Measurements from ENCODE around the gene GPAM. TPM values are rescaled to one million over a fixed set of nuclear protein-coding genes. Genes with fewer than 3 reads are reported as not detected.
A peak's percentile ranks its signal among the peaks of the same experiment; 100 is the strongest.

GPAM gene
- polyA plus RNA-seq, 3 donors: 0.37 to 1.3 (median 0.59) TPM

- no peaks in the 10 kb centered on the region for H3K4me1 ChIP-seq (ENCODE audit: control insufficient read depth in 1 of 2, insufficient read depth in 2 of 2, low read length in 2 of 2)
- no peaks in the 10 kb centered on the region for H3K4me1 Mint-ChIP-seq
- intact Hi-C loops (cut with micrococcal nuclease): no loop called here
- no peaks in the 10 kb centered on the region for H3K79me2 ChIP-seq (ENCODE audit: insufficient read depth, low read length)
- no peak for DNase-seq
- H3K4me3 ChIP-seq (replicated peaks in 1 of 3; ENCODE audit: low read depth in 2 of 3, low read length in 3 of 3): no peak overlapping the region
- TF ChIP-seq CTCF (IDR thresholded peaks at IDR 0.05): no peak
- no peaks in the 10 kb centered on the region for H3K36me3 ChIP-seq (replicated peaks in 1 of 2; ENCODE audit: control insufficient read depth in 1 of 2, insufficient read depth in 2 of 2, low read length in 2 of 2)
- WGBS (ENCODE audit: insufficient coverage): no CpG with 5 or more reads among the region's 3 CpGs
- no peaks in the 10 kb centered on the region for H4K20me1 ChIP-seq (ENCODE audit: insufficient read depth, low read length)
- peaks cover 18 to 34% of the 10 kb centered on the region in 2 donors for H3K9me3 ChIP-seq (replicated peaks in 1 of 2; ENCODE audit: control insufficient read depth in 1 of 2, insufficient read depth in 1 of 2, low read length in 2 of 2)
- peaks cover 55 to 79% (median 71%) of the 10 kb centered on the region in 3 donors for H3K27me3 Mint-ChIP-seq (ENCODE audit: low read depth in 3 of 3)
- H3K36me3 Mint-ChIP-seq: no peaks in the 10 kb centered on the region
- no peak overlapping the region for H3K9ac ChIP-seq (ENCODE audit: insufficient read depth, low read length, poor library complexity, severe bottlenecking)
- H3K27ac ChIP-seq (ENCODE audit: low read depth in 1 of 2, low read length in 2 of 2): no peak overlapping the region
- H3K4me3 Mint-ChIP-seq: no peak overlapping the region
- H3K9me3 Mint-ChIP-seq: peaks cover 10 to 30% (median 26%) of the 10 kb centered on the region in 7 donors
- H2AFZ ChIP-seq (ENCODE audit: insufficient read depth, low read depth, low read length, poor library complexity, severe bottlenecking): no peak overlapping the region
- peaks cover 56 to 98% of the 10 kb centered on the region in 2 donors for H3K27me3 ChIP-seq (ENCODE audit: control insufficient read depth in 2 of 2, insufficient read depth in 2 of 2, low read length in 2 of 2)
- no peak overlapping the region for H3K4me2 ChIP-seq (replicated peaks; ENCODE audit: extremely low read depth, low read length, poor library complexity, severe bottlenecking)
- H3K27ac Mint-ChIP-seq: no peak overlapping the region
These were observed 38.0 kb upstream of the GPAM start for GRCh38 chr10:112221545-112221944.

- Mint-ChIP-seq H3K9me3 (peaks cover 4 to 22% (median 19%) of the 10 kb centered on the region in 7 donors), H3K4me1 (no peaks in the 10 kb centered on the region), H3K36me3 (no peaks in the 10 kb centered on the region), H3K27ac (no peak overlapping the region), H3K27me3 (ENCODE audit: low read depth in 3 of 3) (peaks cover 53 to 75% (median 66%) of the 10 kb centered on the region in 3 donors), H3K4me3 (peak overlapping the region in 1 of 2 donors; percentile 36)
- no peaks in the 10 kb centered on the region for H3K79me2 ChIP-seq (ENCODE audit: insufficient read depth, low read length)
- no peak overlapping the region for H3K4me3 ChIP-seq (replicated peaks in 1 of 3; ENCODE audit: low read depth in 2 of 3, low read length in 3 of 3)
- H3K9ac ChIP-seq (ENCODE audit: insufficient read depth, low read length, poor library complexity, severe bottlenecking): no peak overlapping the region
- intact Hi-C loops (cut with micrococcal nuclease): no loop called here
- H3K27me3 ChIP-seq (ENCODE audit: control insufficient read depth in 2 of 2, insufficient read depth in 2 of 2, low read length in 2 of 2): peaks cover 52 to 97% of the 10 kb centered on the region in 2 donors
- no peak overlapping the region for H3K27ac ChIP-seq (ENCODE audit: low read depth in 1 of 2, low read length in 2 of 2)
- no peak for TF ChIP-seq CTCF (IDR thresholded peaks at IDR 0.05)
- DNase-seq: no peak
- H4K20me1 ChIP-seq (ENCODE audit: insufficient read depth, low read length): no peaks in the 10 kb centered on the region
- no peaks in the 10 kb centered on the region for H3K36me3 ChIP-seq (replicated peaks in 1 of 2; ENCODE audit: control insufficient read depth in 1 of 2, insufficient read depth in 2 of 2, low read length in 2 of 2)
- WGBS (ENCODE audit: insufficient coverage): 67% methylated on average over 1 of the region's 2 CpGs
- no peak overlapping the region for H3K4me2 ChIP-seq (replicated peaks; ENCODE audit: extremely low read depth, low read length, poor library complexity, severe bottlenecking)
- H3K4me1 ChIP-seq (ENCODE audit: control insufficient read depth in 1 of 2, insufficient read depth in 2 of 2, low read length in 2 of 2): no peaks in the 10 kb centered on the region
- H2AFZ ChIP-seq (ENCODE audit: insufficient read depth, low read depth, low read length, poor library complexity, severe bottlenecking): no peak overlapping the region
- peaks cover 10 to 26% of the 10 kb centered on the region in 2 donors for H3K9me3 ChIP-seq (replicated peaks in 1 of 2; ENCODE audit: control insufficient read depth in 1 of 2, insufficient read depth in 1 of 2, low read length in 2 of 2)
These were observed 35.4 kb upstream of the GPAM start for GRCh38 chr10:112218960-112219359.

All from CD14-positive monocyte (primary cell).